GM20431 (cell line): Measurements from ENCODE around the gene SNX11.

Experiments used
- in situ Hi-C: fragments of 300-500 bp; cut with MseI, MboI; formaldehyde crosslinking; loops from one replicate; pipeline ENCODE4 v1.15.0; 2020; ENCODE audit warnings: low sequenced_read_pairs; ENCODE audit not compliant: unreplicated experiment

SNX11 gene

DNA sequence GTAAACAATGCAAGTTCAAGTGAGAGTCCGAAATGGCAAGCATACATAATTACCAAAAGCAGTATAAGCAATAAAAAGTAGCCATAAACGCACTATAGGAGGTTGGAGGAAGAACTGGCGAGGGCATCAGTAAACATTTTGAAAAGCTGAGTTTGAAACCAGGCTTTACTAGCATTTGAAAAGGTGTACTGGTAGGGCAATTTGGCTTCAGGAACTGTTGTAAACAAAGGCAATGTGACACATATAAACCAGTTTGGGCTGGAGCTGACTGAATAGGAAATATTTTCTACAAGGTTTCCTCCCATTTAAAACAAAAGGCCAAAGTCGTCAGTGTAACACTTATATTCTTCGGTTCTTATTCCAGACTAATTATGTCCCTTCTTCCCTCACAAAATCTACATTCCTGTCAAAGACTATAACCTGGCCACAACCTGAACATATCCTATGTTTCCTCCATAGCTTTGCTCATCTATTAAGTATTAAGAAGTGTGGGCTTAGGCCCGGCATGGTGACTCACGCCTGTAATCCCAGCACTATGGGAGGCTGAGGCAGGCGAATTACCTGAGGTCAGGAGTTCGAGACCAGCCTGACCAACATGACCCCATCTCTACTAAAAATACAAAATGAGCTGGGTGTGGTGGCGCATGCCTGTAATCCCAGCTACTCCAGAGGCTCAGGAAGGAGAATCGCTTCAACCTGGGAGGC, 14.1 kb upstream of the SNX11 start:
- in situ Hi-C loops, result no loop called here

DNA sequence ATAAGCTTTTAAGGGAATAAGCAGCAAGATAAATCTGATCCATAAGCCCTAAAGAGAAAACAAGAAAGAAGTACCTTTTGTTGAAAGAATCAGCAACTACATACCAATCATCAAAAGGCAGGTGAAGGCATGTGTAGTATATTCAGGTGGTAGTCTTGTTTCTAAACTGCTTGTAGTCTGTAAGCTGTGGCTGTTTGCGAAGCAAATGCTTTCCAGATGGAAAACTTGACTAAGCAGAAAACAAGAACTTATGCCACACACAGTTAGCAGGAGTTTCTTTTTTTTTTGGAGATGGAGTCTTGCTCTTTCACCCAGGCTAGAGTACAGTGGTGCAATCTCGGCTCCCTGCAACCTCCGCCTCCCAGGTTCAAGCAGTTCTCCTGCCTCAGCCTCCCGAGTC, 12.0 kb upstream of the SNX11 start:
- in situ Hi-C loops, result no loop called here

DNA sequence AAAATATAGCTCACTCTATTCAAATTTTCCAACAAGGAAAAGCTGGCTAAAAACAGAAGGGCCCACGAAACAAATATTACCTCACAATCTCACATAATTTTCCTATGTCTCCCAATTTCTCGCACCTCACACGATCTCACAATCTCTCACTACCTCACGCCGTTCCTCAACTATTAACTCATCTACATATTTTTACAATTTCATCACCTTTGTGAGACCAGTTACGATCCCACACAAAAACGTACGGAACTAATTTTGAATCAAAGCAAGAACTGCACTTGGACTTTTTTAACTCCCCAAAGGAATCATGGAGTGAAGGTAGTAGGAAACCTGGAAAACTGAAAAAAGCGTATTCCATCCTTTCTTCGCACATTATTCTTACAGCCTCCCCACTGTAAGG, 7.4 kb upstream of the SNX11 start:
- in situ Hi-C loops, result no loop called here

- in situ Hi-C loops, result no loop called here
Observed at GRCh38 chr17:48100591-48101011, 7.0 kb upstream of the SNX11 start.

DNA sequence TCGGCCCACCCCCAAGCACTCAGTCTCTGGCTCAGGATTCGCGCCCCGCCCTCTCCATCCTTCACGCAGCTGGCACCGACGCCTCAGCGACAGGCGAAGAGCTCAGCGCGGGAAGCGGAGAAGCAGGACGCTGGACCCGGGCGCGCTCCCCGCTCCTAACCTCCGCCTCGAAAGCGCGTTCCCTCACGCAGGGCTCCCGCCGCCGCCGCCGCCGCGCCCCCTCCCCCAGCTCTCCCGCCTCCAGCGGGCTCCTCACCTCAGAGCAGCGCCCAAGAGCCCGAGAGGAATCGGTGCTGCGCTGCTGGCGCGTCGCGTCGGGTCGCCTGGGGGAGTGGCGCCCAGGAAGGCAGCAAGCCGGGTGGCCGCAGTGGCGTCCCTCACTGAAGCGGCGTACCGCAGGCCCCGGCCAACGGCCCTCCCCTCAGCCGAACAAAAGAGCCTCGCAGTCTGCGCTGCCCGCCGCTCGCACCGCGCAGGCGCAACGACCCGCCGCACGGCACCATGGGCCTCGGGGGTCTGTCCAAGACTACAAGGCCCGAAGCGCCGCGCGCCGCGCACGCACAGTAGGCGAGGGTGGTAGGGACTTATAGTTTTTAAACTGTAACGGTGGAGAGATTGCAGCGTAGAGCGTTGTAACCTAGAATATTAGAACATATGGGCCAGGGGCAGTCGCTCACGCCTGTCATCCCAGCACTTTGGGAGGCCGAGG, 6.4 kb upstream of the SNX11 start, which contains the start of gene CBX1:
CBX1 (minus strand) TSS at position 467 of the 709 bp plus-strand sequence. CDS start 24,474 bp downstream, outside the sequence.
- in situ Hi-C loops, result no loop called here

DNA sequence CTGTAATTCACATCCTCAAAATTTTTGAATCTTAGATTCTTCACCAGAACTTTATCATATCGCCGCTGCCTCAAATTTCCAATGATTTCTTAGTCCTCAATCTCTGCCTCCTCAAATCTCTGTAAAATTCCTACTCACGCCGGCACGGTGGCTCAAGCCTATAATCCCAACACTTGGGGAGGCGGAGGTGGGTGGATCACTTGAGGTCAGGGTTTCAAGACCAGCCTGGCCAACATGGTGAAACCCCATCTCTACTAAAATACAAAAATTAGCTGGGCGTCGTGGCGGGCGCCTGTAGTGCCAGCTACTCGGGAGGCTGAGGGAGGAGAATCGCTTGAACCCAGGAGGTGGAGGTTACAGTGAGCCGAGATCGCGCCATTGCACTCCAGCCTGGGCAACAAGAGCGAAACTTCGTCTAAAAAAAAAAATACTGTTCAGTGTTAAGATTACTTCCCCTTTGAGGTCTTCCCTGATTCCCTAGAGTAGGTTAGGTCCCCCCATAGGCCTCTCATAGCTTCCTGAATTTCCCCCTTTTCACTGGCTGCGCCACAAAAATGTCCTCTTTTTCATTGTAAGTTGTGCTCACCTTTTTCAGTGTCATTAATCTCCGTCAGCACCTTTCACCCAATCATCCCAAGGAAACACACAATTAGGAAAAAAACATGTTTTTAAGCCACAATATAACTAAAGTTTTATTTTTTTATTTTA, 5.4 kb upstream of the SNX11 start:
- in situ Hi-C loops, result no loop called here

DNA sequence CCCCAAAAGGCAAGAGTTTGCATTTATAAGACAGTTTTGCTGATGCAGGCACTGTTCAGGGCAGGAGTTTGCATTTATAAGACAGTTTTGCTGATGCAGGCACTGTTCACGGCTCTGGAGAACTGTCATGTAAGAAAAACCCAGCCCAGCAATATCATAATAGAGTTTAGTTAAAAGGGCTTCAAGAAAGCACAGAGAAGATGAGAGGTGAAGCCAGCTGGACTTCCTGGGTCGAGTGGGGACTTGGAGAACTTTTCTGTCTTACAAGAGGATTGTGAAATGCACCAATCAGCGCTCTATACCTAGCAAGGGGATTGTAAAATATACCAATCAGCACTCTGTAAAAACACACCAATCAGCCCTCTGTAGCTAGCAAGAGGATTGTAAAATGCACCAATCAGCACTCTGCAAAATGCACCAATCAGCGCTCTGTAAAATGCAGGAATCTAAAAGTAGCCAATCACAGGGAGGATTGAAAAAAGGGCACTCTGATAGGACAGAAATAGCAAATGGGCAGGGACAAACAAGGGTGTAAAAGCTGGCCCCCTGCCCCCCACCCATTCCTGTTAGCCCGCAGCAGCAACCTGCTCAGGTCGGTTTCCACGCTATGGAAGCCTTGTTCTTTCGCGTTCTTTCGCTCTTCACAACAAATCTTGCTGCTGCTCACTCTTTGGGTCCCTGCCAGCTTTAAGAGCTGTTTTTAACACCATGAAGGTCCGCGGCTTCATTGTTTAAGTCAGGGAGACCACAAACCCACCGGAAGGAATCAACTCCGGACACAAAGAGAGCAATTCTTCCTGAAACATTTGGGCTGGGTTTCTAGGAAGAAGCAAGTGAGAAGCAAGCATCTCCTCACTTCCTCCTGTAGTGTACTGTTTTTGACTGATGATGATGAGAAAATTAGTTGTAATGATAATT, 4.5 kb upstream of the SNX11 start:
- in situ Hi-C loops, result no loop called here

DNA sequence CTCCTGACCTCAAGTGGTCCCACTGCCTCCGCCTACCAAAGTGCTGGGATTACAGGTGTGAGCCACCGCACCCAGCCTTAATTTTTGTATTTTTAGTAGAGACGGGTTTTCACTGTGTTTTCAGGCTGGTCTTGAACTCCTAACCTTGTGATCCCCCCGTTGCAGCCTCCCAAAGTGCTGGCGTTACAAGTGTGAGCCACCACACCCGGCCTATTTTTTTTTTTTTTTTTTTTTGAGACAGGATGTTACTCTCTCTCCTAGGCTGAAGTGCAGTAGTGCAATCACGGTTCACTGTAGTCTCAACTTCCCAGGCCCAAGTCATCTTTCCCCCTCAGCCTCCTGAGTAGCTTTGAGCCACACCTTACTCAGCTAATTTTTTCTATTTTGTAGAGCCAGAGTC, 3.1 kb upstream of the SNX11 start:
- in situ Hi-C loops, result no loop called here

DNA sequence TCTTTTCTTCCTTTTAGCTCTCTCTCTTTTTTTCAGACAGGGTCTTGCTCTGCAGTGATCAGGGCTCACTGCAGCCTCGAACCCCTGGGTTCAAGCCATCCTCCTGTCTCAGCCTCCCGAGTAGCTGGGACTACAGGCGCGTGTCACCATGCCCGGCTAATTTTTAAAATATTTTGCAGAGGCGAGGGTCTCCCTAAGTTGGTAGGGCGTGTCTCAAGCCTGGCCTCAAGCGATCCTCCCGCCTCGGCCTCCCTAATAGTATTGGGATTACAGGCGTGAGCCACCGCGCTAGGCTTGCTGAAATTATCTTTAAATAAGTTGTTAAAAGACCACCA, 797 bp upstream of the SNX11 start:
- in situ Hi-C loops, result no loop called here

DNA sequence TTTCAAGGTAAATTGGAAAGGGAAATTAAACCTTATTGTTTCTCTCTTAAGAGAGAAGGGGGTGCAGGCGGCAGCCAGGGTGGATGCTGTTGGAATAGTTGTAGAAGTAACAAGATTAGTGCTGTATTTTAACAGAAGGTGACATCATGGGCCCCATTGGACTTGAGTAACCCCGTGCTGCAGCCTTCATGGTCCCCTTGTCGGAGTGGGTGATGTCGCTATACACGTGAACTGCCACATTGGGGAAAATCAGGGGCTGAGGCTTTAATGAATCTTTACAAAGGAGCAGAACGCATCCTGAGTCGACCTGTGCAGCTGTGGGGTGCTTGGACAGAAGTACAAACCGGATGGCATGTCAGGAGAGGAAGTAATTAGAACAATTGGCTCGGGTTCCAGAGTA, 3.2 kb downstream of the SNX11 start:
- in situ Hi-C loops, result no loop called here

GRCh38 chr17:48111937-48112241, 4.3 kb downstream of the SNX11 start:
- in situ Hi-C loops, result no loop called here

DNA sequence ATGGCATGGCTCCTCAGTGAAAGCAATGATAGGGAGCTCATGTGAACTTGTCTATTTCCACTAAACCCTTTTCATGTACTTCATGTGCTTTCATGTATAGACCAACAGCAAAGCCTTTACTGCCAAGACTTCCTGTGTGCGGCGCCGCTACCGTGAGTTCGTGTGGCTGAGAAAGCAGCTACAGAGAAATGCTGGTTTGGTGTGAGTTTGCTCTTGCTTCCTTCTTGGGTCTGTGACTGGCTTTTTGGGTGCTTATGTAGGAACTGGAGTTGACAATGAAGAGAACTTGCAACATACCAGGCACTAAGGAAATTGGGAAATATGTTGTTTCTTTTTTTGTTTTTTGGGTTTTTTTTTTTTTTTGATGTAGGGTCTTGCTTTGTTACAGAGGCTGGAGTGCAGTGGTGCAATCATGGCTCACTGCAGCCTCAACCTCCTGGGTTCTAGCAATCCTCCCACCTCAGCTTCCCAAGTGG, 5.7 kb downstream of the SNX11 start:
- in situ Hi-C loops, result no loop called here

- in situ Hi-C loops, result no loop called here
Observed at GRCh38 chr17:48121923-48122664, 14.5 kb downstream of the SNX11 start.

DNA sequence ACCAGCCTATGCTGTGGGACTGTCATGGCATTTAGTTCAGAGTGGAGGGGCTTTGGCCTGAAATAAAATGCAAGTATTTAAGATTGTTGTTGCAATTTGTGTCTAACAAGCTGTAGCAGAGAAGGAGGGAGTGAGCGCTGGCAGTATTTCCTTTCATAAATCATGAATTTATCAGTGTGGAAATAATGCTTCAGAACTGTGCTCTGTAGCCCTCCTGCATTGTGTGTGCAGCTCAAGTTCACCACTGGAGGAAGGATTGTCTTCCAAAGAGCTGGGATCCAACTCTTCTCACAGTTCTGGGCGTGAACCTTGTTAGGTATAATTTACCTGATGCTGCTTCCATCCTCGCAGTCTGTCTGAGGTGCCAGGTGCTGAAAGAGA, 15.1 kb downstream of the SNX11 start:
- in situ Hi-C loops, result no loop called here

GRCh38 chr17:48123111-48123510, 15.5 kb downstream of the SNX11 start:
- in situ Hi-C loops, result no loop called here

- in situ Hi-C loops, result no loop called here
Observed at GRCh38 chr17:48123776-48124388, 16.3 kb downstream of the SNX11 start.

DNA sequence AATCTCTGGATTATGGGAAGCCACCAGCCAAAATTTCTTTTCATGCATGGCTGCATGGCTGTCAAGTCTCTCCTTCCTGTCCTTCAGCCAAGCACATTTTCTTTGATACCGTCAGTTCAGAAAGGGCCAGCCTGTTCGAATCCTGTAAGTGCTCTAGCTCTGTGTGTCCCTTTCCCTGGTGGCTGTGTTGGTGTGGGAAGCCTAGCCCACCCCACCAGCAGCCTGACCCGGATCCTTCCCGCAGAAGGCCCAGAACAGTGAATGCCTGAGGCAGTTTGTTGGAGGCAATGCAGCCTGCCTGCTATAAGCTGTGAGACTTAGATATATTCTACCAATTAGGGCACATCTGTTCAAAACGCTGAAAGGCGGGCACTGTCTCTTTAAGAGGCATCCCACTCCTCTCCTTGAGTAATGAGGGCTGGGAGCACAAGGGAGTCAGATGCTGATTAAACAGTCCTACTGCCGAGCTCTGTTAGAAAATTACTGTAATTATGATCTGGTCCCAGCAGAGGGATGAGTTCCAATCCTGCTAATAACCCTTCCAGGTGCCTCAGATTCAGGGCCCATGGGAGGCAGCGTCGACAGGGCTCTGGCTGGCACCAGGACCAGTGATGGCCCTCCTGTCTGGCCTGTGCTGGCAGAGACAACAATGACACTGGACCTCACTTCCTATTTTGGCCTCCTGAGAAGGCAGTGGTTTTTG, 18.4 kb downstream of the SNX11 start:
- in situ Hi-C loops, result no loop called here

GRCh38 chr17:48126532-48126850, 18.9 kb downstream of the SNX11 start:
- in situ Hi-C loops, result no loop called here
